Motor neuron (in vitro differentiated cells): ENCODE data around the gene SLC13A3. TPM values are rescaled to one million over a fixed set of nuclear protein-coding genes. Genes with fewer than 3 reads are reported as not detected.

ENCODE experiments used
- ATAC-seq, 8 experiments: fragments of 200-7000 bp; cut with Tn5 transposase; replicated peaks in 6 of 8; 2 replicates each; pipeline ENCODE4 v1.8.0; 2021; ENCODE audit warnings: mild to moderate bottlenecking in 8 of 8, moderate library complexity in 8 of 8
- H3K27ac ChIP-seq, 2 donors: fragments of 250-450 bp; sonication (Bioruptor Pico); 2 replicates each; pipeline ENCODE4 v1.9.0; 2021; ENCODE audit warnings: antibody characterized with exemption in 2 of 2, mild to moderate bottlenecking in 2 of 2, moderate library complexity in 1 of 2
- H3K4me1 ChIP-seq, 2 donors: fragments of 250-450 bp; sonication (Bioruptor Pico); replicated peaks in 1 of 2; 2 replicates each; pipeline ENCODE4 v1.6.1; 2021; ENCODE audit warnings: antibody characterized with exemption in 2 of 2, mild to moderate bottlenecking in 2 of 2, moderate library complexity in 1 of 2
- H3K4me3 ChIP-seq, 5 donors: fragments of 250-450 bp; sonication (Bioruptor Pico); 2 replicates each; pipeline ENCODE4 v1.9.0; 2021; ENCODE audit warnings: antibody characterized with exemption in 5 of 5, mild to moderate bottlenecking in 5 of 5, moderate library complexity in 4 of 5
- WGBS, 10 experiments: fragments of 450-650 bp; shearing (Covaris generic); methylation state at CpG; one replicate each; pipeline ENCODE4 v1.0.0; 2022; 5-methylcytosine and 5-hydroxymethylcytosine counted together
- in situ Hi-C, 9 experiments: fragments of 400-800 bp; cut with MboI; loops; one replicate each; pipeline ENCODE4 v1.15.0; 2021; ENCODE audit warnings: low sequenced_read_pairs in 9 of 9, low pct_unique_long_range_greater_than_20kb in 2 of 9; ENCODE audit not compliant: unreplicated experiment in 9 of 9
- total RNA-seq, 8 experiments: library from RNA; unstranded; fragments of 300-600 nt; gene quantifications; 2 replicates each; pipeline versions ENCODE4 v1.2.3 to v1.2.4, GENCODE V29; 2022

Gene SLC13A3
- total RNA-seq, 8 experiments from 2014 or later = 0.97 to 5.0 (median 3.0) TPM

DNA sequence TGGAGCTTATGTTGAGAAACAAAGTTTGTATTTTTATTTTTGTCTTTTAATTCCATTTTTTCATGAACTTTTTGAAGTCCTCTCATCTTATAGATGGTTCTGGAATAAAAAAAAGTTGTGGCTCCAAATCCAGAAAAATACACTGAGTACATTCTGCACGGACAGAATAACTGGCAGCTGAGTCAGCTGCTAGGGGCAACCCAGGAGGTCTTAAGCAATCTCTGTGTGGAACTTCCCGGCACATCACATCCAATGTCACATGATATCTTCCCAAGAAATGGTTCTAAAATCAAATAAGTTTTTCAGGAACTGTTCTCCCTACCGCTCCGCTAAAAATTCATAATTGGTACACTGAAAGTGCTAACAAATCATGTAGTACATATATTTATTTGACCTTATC lies 29.8 kb downstream of the SLC13A3 start:
- H3K4me1 ChIP-seq = no peaks in the 10 kb centered on the region
- in situ Hi-C loops = no loop called here
- ATAC-seq = peak in 1 of 8 experiments; percentile 62
- no peak overlapping the region for H3K27ac ChIP-seq
- H3K4me3 ChIP-seq = no peak overlapping the region
- 53 to 89% (median 78%) methylated on average over 2 to 4 of the region's 4 CpGs; no CpG with 5 or more reads in 1 of the 10 experiments for WGBS, 10 experiments

DNA sequence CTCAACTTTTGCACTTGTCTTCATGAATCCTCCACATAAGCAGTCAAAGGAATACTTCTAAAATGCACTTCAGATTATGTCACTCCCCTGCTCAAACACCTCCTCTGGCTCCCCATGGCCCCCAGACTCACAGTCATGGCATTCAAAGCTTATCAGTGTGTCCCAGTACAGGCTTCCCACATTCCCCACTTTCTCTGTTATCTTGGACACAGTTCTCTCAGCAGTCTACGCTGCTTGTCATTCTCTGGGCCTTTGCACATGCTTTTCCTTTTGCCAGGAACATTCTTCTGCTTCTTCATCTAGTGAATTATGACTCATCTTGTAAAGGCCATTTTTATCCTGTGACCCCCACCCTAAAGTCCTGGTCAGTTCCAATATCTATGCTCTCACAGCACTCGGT lies 31.8 kb downstream of the SLC13A3 start:
- ATAC-seq = no peak
- in situ Hi-C loops = no loop called here
- WGBS, 10 experiments = 45 to 100% (median 75%) methylated on average over 1 to 2 of the region's 2 CpGs; no CpG with 5 or more reads in 3 of the 10 experiments
- Histone ChIP-seq H3K4me3 (no peak overlapping the region), H3K27ac (no peak overlapping the region), H3K4me1 (no peaks in the 10 kb centered on the region)

DNA sequence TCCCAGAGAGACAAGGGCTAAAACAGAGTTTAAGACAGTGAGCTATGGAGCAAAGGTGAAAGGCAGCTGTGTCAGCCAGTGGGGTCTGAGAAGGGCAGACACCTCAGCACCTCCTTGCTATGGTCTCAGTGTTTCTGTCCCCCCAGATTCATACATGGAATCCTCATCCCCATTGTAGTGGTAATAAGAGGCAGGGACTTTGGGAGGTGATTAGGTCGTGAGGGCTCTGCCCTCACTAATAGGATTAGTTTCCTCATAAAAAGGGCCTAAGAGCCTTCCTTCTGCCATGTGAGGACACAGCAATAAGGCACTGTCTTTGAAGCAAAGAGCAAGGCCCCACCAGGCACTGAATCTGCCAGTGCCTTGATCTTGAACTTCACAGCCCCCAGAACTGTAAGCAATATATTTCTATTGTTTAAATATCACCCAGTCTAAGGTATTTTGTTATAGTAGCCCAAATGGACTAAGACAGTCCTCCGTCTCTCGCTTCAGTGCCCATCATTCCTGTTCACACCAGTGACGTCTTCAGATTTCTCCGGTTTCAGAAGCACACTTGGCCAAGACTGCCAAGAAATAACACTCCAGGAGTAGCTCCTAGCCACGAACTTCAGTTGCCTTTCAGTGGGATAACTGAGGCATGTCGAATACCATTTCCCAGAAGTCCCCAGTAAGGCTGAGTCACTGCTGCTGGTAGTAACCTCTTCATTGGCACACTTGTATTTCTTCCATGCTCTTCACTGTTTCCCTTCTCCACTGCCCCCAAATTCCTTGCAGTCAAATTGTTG lies 32.8 kb downstream of the SLC13A3 start:
- Histone ChIP-seq H3K4me3 (no peak overlapping the region), H3K4me1 (no peaks in the 10 kb centered on the region), H3K27ac (no peak overlapping the region)
- ATAC-seq = no peak
- in situ Hi-C loops = no loop called here
- WGBS, 10 experiments = 51 to 100% (median 85%) methylated on average over 1 to 7 of the region's 7 CpGs; no CpG with 5 or more reads in 2 of the 10 experiments

DNA sequence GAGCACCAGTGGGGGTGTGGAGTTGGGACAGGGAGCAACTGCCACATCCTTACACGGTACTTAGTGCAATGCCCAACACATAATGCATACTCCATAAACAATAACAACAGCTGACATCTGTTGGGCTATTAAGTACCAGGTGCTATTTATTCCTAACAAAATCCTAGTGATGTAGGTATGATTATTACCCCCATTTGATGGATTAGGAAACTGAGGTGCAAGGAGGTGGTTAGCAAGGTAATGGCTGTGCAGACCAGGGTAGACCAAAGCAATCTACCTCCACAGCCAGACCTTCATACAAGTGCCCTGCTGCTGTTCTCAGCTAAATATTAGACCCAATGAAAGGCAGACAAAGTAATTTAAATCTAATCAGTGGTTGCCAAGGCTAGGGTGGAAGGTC lies 36.8 kb downstream of the SLC13A3 start:
- in situ Hi-C loops = no loop called here
- WGBS, 10 experiments = 83 to 100% (median 100%) methylated on average over 1 of the region's 1 CpG; no CpG with 5 or more reads in 7 of the 10 experiments

GRCh38 chr20:46610145-46610544 lies 41.1 kb downstream of the SLC13A3 start:
- in situ Hi-C loops = no loop called here
- no peak for ATAC-seq
- 17 to 100% (median 83%) methylated on average over 1 to 2 of the region's 2 CpGs; no CpG with 5 or more reads in 3 of the 10 experiments for WGBS, 10 experiments
- no peak overlapping the region for H3K4me3 ChIP-seq
- no peaks in the 10 kb centered on the region for H3K4me1 ChIP-seq
- no peak overlapping the region for H3K27ac ChIP-seq

More for the DNA sequence above, 36.8 kb downstream of the SLC13A3 start:
- H3K4me3 ChIP-seq = no peak overlapping the region
- no peaks in the 10 kb centered on the region for H3K4me1 ChIP-seq
- no peak overlapping the region for H3K27ac ChIP-seq
- ATAC-seq = no peak

DNA sequence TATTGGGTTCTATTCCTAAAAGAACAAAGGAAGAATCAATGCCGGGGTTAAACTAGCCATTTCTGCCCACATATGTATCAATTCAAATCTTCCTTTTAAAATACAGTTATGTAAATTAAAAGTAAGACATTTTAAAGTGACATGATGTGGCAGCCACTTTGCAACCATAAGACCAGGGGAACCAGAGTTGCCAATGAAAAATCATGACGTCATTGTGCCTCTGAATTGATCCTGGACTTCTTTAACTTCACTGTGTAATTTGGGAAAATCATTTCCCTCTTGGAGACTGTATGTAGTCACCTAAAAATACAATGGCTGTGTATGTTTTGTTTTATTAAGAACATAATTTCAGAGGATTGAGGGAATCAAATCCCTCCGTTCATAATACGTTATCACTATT lies 42.2 kb downstream of the SLC13A3 start:
- in situ Hi-C loops = no loop called here
- WGBS, 10 experiments = 63 to 100% (median 96%) methylated on average over 2 to 4 of the region's 4 CpGs; no CpG with 5 or more reads in 1 of the 10 experiments

DNA sequence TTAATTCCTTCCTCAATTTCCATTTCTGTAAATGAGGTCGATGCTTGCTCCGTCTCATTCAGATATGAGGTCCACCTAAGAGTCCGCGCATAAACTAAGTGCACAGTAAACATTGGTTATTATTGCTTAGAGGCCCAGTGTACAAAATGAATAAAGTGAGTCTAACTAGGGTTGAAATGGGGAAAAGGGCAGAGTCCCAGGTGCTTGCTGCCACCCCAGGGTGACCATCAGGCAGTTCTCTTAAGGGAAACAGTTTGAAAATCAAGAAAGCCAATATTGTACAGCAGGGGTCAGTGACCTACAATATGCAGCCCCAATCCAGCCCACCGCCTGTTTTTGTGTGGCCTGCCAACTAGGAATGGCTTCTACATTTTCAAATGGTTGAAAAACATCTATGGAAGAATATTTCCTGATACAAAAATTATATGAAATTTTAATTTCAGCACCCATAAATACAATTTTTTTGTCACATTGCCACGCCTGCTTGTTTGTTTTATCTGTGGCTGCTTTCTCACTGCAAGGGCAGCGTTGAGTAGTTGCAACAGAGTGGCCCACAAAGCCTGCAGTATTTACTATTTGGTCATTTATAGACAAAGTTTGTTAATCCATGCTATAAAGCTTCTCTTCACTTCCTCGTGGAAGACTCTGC lies 43.3 kb downstream of the SLC13A3 start:
- in situ Hi-C loops = no loop called here
- Histone ChIP-seq H3K27ac (no peak overlapping the region), H3K4me1 (no peaks in the 10 kb centered on the region), H3K4me3 (no peak overlapping the region)
- no peak for ATAC-seq
- 52 to 95% (median 87%) methylated on average over 2 to 8 of the region's 8 CpGs for WGBS, 10 experiments

More for the DNA sequence above, 42.2 kb downstream of the SLC13A3 start:
- Histone ChIP-seq H3K27ac (no peak overlapping the region), H3K4me1 (no peaks in the 10 kb centered on the region), H3K4me3 (no peak overlapping the region)
- ATAC-seq = no peak

DNA sequence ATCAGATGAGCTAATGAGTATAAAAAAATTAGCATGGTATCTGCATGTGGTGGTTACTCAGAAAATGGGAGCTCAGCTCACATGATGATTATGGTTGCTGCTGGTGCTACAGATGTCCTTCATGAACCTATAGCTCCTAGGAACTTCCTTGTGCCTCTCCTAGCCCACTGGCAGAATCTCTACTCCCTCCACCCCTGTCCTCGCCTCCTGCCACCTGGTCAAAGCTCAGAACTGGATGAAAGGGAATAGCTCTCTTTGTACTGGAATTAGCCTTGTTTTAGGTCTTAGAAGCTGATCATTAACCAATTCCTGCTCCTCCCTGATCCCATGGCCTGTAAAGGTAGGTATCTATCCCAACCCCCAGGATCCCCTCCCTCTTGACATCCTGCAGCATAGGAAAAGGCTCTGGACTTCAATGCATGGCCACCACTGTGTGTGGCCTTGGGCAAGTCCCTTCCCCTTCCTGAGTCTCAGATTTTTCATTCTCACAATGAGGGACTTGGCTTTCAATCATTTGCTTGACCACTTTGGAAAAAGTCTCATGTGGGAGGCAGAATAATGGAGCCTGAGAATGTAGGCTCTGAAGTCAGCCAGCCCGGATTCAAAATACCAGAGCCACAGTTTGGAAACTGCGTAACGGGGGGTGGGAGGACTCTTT lies 43.9 kb downstream of the SLC13A3 start:
- Histone ChIP-seq H3K27ac (no peak overlapping the region), H3K4me1 (no peaks in the 10 kb centered on the region), H3K4me3 (no peak overlapping the region)
- 80 to 100% (median 94%) methylated on average over 1 to 4 of the region's 4 CpGs; no CpG with 5 or more reads in 5 of the 10 experiments for WGBS, 10 experiments
- in situ Hi-C loops = no loop called here
- no peak for ATAC-seq

GRCh38 chr20:46606817-46607190 lies 44.5 kb downstream of the SLC13A3 start:
- ATAC-seq = no peak
- WGBS, 10 experiments = 92 to 100% (median 100%) methylated on average over 1 to 3 of the region's 4 CpGs; no CpG with 5 or more reads in 5 of the 10 experiments

GRCh38 chr20:46605978-46606816 lies 45.1 kb downstream of the SLC13A3 start:
- H3K27ac ChIP-seq = no peak overlapping the region
- H3K4me3 ChIP-seq = no peak overlapping the region
- WGBS, 10 experiments = 38 to 100% (median 85%) methylated on average over 1 to 7 of the region's 9 CpGs; no CpG with 5 or more reads in 3 of the 10 experiments
- in situ Hi-C loops = no loop called here
- no peak for ATAC-seq
- H3K4me1 ChIP-seq = no peaks in the 10 kb centered on the region

More at GRCh38 chr20:46606817-46607190, 44.5 kb downstream of the SLC13A3 start:
- Histone ChIP-seq H3K4me1 (no peaks in the 10 kb centered on the region), H3K27ac (no peak overlapping the region), H3K4me3 (no peak overlapping the region)
- in situ Hi-C loops = no loop called here

- Histone ChIP-seq H3K27ac (no peak overlapping the region), H3K4me3 (no peak overlapping the region), H3K4me1 (no peaks in the 10 kb centered on the region)
- ATAC-seq = no peak
- in situ Hi-C loops = no loop called here
Observed at GRCh38 chr20:46605181-46605580, 46.1 kb downstream of the SLC13A3 start.

DNA sequence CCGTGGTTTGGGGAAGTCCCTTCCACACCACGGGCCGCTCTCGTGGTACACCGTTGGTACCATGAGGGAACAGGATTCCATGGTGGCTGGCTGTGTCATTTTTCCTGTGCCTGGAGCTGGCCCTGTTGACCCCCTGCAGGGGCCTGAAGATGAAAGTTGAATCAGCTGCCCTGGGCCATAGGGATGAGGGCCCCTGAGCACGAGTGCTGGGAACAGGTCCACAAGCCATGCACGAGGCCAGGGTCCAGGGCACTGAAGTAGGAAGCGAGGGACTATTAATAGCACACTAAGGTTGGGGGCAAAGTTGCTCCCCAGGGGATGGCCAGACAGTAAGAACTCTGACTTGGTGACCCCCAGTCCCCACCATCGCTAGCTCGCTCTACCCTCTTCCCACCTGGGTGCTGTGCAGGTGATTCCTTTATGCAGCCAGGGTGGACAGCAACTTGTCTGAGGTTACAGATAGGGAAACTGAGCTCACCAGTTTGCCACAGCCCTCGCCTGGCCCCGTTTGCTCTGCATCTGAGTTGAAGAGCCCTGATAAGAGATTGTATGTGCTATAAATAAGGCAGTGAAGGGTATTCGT lies 46.6 kb downstream of the SLC13A3 start:
- in situ Hi-C loops = no loop called here
- no peak for ATAC-seq
- no peak overlapping the region for H3K27ac ChIP-seq
- no peaks in the 10 kb centered on the region for H3K4me1 ChIP-seq
- 40 to 100% (median 87%) methylated on average over 1 to 7 of the region's 13 CpGs; no CpG with 5 or more reads in 2 of the 10 experiments for WGBS, 10 experiments
- H3K4me3 ChIP-seq = no peak overlapping the region
